Measurements from ENCODE around the gene DPY19L3.

DNA sequence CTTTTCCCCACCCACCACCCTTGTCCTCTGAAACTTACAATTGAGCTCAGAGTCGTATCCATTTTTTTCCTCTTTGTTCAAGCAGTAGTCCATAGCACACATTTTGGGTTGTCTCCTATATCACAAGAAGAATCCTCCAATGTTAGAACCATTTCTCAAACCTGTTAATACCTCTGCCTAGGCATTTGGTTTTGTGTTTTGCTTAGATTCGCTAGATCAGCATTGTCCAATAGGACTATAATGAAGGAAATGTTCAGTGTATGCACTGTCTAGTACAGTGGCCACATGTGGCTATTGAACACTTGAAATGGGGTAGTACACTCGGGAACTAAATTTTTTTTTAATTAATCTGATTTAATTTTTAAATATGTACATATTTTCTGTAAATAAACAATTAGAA is 12.6 kb downstream of the DPY19L3 start:
- TF ChIP-seq CTCF (IDR thresholded peaks at IDR 0.05) (no peak), EP300 (IDR thresholded peaks at IDR 0.05) (no peak)
